K562 (cell line): ENCODE data around the gene ANKRD44. TPM values are rescaled to one million over a fixed set of nuclear protein-coding genes. Genes with fewer than 3 reads are reported as not detected.

Experiments
- ATAC-seq: fragments of 200-7000 bp; cut with Tn5 transposase; 3 replicates; pipeline ENCODE4 v1.9.1; 2020; ENCODE audit warnings: moderate library complexity
- BruUV-seq: library from RNA; stranded (reverse); fragments of 400-500 nt; replicated peaks from 2 replicates; lab custom pipeline; 2021; lab: Mats Ljungman, UMichigan
- CTCF ChIA-PET: fragments of 300-600 bp; formaldehyde crosslinking; extraction: SDS; loops from one replicate; lab custom pipeline; 2021; ENCODE audit warnings: low intra/inter-chr PET ratio; lab: Yijun Ruan, JAX
- POLR2A ChIA-PET: fragments of 300-600, 350-650 bp; sonication (Branson Sonifier 250); formaldehyde crosslinking; extraction: SDS; loops from one replicate; lab custom pipeline; 2021; ENCODE audit warnings: antibody characterized with exemption, inconsistent platforms; lab: Yijun Ruan, JAX
- DNase-seq, 4 experiments: peaks; one replicate each; pipeline versions ENCODE4 v3.0.0 to v3.0.0-alpha.2; 2011 to 2018; ENCODE audit warnings: low spot score in 3 of 4, mixed read lengths in 3 of 4; ENCODE audit errors: extremely low read depth in 1 of 4
- FAIRE-seq: peaks from 2 replicates; lab custom pipeline; 2011; peaks lifted over from hg19 to GRCh38; lab: Jason Lieb, UNC
- H2AFZ ChIP-seq: 2 replicates; pipeline ENCODE4 v1.6.0; 2011; ENCODE audit warnings: low read depth, low read length, control low read depth, inconsistent platforms
- H3K27ac ChIP-seq: fragments of 200-600 bp; 3 replicates; pipeline ENCODE4 v1.8.0; 2011; ENCODE audit warnings: low read depth, mild to moderate bottlenecking, control low read depth, inconsistent platforms, low read length, moderate library complexity, mixed read lengths; ENCODE audit errors: extremely low read depth
- H3K27me3 ChIP-seq, 2 experiments: fragments of 300-600 bp in 1 of 2; 2 replicates in 1 of 2; 3 replicates in 1 of 2; pipeline versions ENCODE4 v1.6.0 to v1.8.0; 2011; ENCODE audit warnings: inconsistent platforms in 2 of 2, low read length in 2 of 2, mild to moderate bottlenecking in 1 of 2, mixed read lengths in 1 of 2, moderate library complexity in 1 of 2; ENCODE audit not compliant: control insufficient read depth in 2 of 2, insufficient read depth in 2 of 2
- H3K36me3 ChIP-seq: fragments of 300-600 bp; 3 replicates; pipeline ENCODE4 v1.8.0; 2011; ENCODE audit warnings: mild to moderate bottlenecking, low read length, inconsistent platforms; ENCODE audit not compliant: control insufficient read depth, insufficient read depth
- H3K4me1 ChIP-seq, 2 experiments: fragments of 200-600 bp in 1 of 2; replicated peaks in 1 of 2; 2 replicates in 1 of 2; 3 replicates in 1 of 2; pipeline versions ENCODE4 v1.5.1 to v1.8.0; 2011; ENCODE audit warnings: inconsistent platforms in 2 of 2, low read length in 2 of 2, mild to moderate bottlenecking in 1 of 2, mixed read lengths in 1 of 2, moderate library complexity in 1 of 2; ENCODE audit not compliant: control insufficient read depth in 2 of 2, insufficient read depth in 2 of 2
- H3K4me2 ChIP-seq: 2 replicates; pipeline ENCODE4 v1.6.1; 2011; ENCODE audit warnings: low read length, control low read depth, inconsistent platforms, mixed read lengths; ENCODE audit not compliant: insufficient read depth
- H3K4me3 ChIP-seq: fragments of 200-600 bp; sonication (generic), shearing (Covaris generic); 2 replicates; pipeline ENCODE4 v1.5.1; 2016; ENCODE audit warnings: control low read depth, inconsistent platforms
- H3K79me2 ChIP-seq: fragments of 200-600 bp; 3 replicates; pipeline ENCODE4 v1.8.0; 2011; ENCODE audit warnings: low read length, inconsistent platforms; ENCODE audit not compliant: control insufficient read depth, insufficient read depth
- H3K9ac ChIP-seq, 2 experiments: 2 replicates each; pipeline versions ENCODE4 v1.6.0 to v1.6.1; 2011; ENCODE audit warnings: low read depth in 2 of 2, low read length in 2 of 2, control low read depth in 1 of 2, inconsistent platforms in 1 of 2, mild to moderate bottlenecking in 1 of 2, mixed read lengths in 1 of 2; ENCODE audit not compliant: insufficient read depth in 1 of 2
- H3K9me1 ChIP-seq: one replicate; pipeline ENCODE4 v1.6.0; 2011; ENCODE audit warnings: inconsistent platforms, mild to moderate bottlenecking, low read length, moderate library complexity; ENCODE audit not compliant: control insufficient read depth, insufficient read depth
- H3K9me3 ChIP-seq: replicated peaks from 2 replicates; pipeline ENCODE4 v1.5.1; 2011; ENCODE audit warnings: low read depth, low read length, inconsistent platforms; ENCODE audit not compliant: control insufficient read depth, insufficient read depth
- H4K20me1 ChIP-seq: replicated peaks from 2 replicates; pipeline ENCODE4 v1.6.1; 2011; ENCODE audit warnings: low read length, inconsistent platforms, mixed read lengths; ENCODE audit not compliant: control insufficient read depth, insufficient read depth
- ESRRA ChIP-seq: fragments of 450-650 bp; IDR thresholded peaks from 2 replicates; pipeline ENCODE4 v1.6.1; 2014; ENCODE audit warnings: low read depth, mild to moderate bottlenecking, moderate library complexity, borderline replicate concordance
- ESRRB ChIP-seq: fragments of 250-450 bp; sonication (Bioruptor Pico); IDR thresholded peaks from 2 replicates; pipeline ENCODE4 v1.5.0; 2020; ENCODE audit warnings: mild to moderate bottlenecking, moderate library complexity, borderline replicate concordance
- HEY1 ChIP-seq: fragments of 250-450 bp; sonication (Bioruptor Pico); IDR thresholded peaks from 2 replicates; pipeline ENCODE4 v1.5.0; 2020; ENCODE audit warnings: mild to moderate bottlenecking, moderate library complexity, borderline replicate concordance
- NCOA4 ChIP-seq: fragments of 450-650 bp; IDR thresholded peaks from 2 replicates; pipeline ENCODE4 v1.6.1; 2018; ENCODE audit warnings: mild to moderate bottlenecking; ENCODE audit not compliant: partially characterized antibody
- RFX7 ChIP-seq: fragments of 250-450 bp; sonication (Bioruptor Pico); IDR thresholded peaks from 2 replicates; pipeline ENCODE4 v1.5.1; 2021; ENCODE audit warnings: mild to moderate bottlenecking
- ZNF551 ChIP-seq: fragments of 250-450 bp; sonication (Bioruptor Pico); IDR thresholded peaks from 2 replicates; pipeline ENCODE4 v1.5.0; 2021; ENCODE audit warnings: mild to moderate bottlenecking, moderate library complexity
- WGBS: fragments of 100-300 bp; shearing (Covaris generic); methylation state at CpG from one replicate; pipeline ENCODE4 v1.1.6; 2016; ENCODE audit warnings: low coverage, mixed read lengths; ENCODE audit not compliant: insufficient coverage; ENCODE audit errors: missing lambda C conversion rate; 5-methylcytosine and 5-hydroxymethylcytosine counted together
- in situ Hi-C: fragments of 300-500 bp; cut with MboI; formaldehyde crosslinking; loops from 4 replicates; pipeline ENCODE4 v1.15.0; 2018; ENCODE audit warnings: inconsistent platforms, mixed read lengths
- intact Hi-C: fragments of 100-400 bp; cut with micrococcal nuclease; formaldehyde crosslinking; loops from 2 replicates; pipeline ENCODE4 v1.14.2; 2022
- polyA plus RNA-seq, 8 experiments: library from polyadenylated mRNA; depleted of rRNA in 4 of 8; stranded (reverse) in 5 of 8; unstranded in 3 of 8; fragments of >200 nt; fragmentation: Nextera tagmentation in 2 of 8; fragmentation: Illumina TruSeq in 1 of 8; extraction: Ambion mirVana in 2 of 8; extraction: Trizol in 1 of 8; gene quantifications; 2 replicates each; pipeline versions ENCODE4 v1.2.1 to v1.2.3, GENCODE V29; 2011 to 2014; ENCODE audit warnings: inconsistent platforms in 1 of 8, missing spikeins in 1 of 8
- total RNA-seq, 7 experiments: library from RNA; depleted of rRNA in 6 of 7; stranded (reverse); fragments of >200 nt in 6 of 7; fragmentation: Illumina TruSeq in 2 of 7; extraction: Trizol in 2 of 7; gene quantifications; 2 replicates each; pipeline versions ENCODE4 v1.2.1 to v1.2.3, GENCODE V29; 2011 to 2021; ENCODE audit warnings: low replicate concordance in 1 of 7
- TF ChIP-seq, protein P1 (sequence below): sonication (generic); formaldehyde crosslinking; IDR thresholded peaks from 2 replicates; pipeline ENCODE4 v1.8.0; 2022; ENCODE audit warnings: missing genetic modification reagents, mild to moderate bottlenecking, borderline replicate concordance
- TF ChIP-seq, protein P2 (sequence below): fragments of 450-650 bp; IDR thresholded peaks from 2 replicates; pipeline ENCODE4 v1.6.1; 2016; ENCODE audit warnings: low read depth
- TF ChIP-seq, protein P3 (sequence below), 2 experiments: fragments of 200-800 bp in 1 of 2; sonication (Bioruptor generic) in 1 of 2; sonication (generic) in 1 of 2; formaldehyde crosslinking in 1 of 2; IDR thresholded peaks in 1 of 2; conservative IDR thresholded peaks in 1 of 2; 2 replicates each; pipeline versions ENCODE4 v1.5.0 to v1.6.1; 2016 to 2020; ENCODE audit warnings: missing compliant biosample characterization in 1 of 2, missing genetic modification characterization in 1 of 2, missing genetic modification reagents in 1 of 2

Gene ANKRD44
- total and polyA plus RNA-seq, 9 of the 15 experiments (the other 6 are each of a cell fraction or from before 2014, with no cell fraction given), result 0.03 to 0.64 (median 0.07) TPM; not detected in 3

- Histone ChIP-seq H3K4me1 (no peaks in the 10 kb centered on the region), H3K9ac (no peak overlapping the region), H3K9me1 (no peaks in the 10 kb centered on the region), H2AFZ (no peak overlapping the region), H3K27me3 (no peaks in the 10 kb centered on the region), H3K36me3 (no peaks in the 10 kb centered on the region), H3K79me2 (no peaks in the 10 kb centered on the region), H3K9me3 (no peaks in the 10 kb centered on the region), H3K27ac (no peak overlapping the region), H3K4me2 (no peak overlapping the region), H4K20me1 (no peaks in the 10 kb centered on the region), H3K4me3 (no peak overlapping the region)
- in situ Hi-C loops, result no loop called here
- FAIRE-seq (no peak), DNase-seq (no peak), ATAC-seq (no peak)
- no TSS peak for BruUV-seq
- ChIA-PET POLR2A (no interaction called here), CTCF (no interaction called here)
- 0% methylated on average over 2 of the region's 2 CpGs for WGBS
- intact Hi-C loops, result no loop called here
- TF ChIP-seq NCOA4, result no peak
- no peak for TF ChIP-seq HEY1 (CRISPR knock-in tag)
- TF ChIP-seq, protein P1, sequence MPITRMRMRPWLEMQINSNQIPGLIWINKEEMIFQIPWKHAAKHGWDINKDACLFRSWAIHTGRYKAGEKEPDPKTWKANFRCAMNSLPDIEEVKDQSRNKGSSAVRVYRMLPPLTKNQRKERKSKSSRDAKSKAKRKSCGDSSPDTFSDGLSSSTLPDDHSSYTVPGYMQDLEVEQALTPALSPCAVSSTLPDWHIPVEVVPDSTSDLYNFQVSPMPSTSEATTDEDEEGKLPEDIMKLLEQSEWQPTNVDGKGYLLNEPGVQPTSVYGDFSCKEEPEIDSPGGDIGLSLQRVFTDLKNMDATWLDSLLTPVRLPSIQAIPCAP, result no peak
- TF ChIP-seq ESRRA, result no peak
- no peak for TF ChIP-seq ZNF551 (CRISPR knock-in tag)
- TF ChIP-seq ESRRB (CRISPR knock-in tag), result no peak
- TF ChIP-seq, protein P2, sequence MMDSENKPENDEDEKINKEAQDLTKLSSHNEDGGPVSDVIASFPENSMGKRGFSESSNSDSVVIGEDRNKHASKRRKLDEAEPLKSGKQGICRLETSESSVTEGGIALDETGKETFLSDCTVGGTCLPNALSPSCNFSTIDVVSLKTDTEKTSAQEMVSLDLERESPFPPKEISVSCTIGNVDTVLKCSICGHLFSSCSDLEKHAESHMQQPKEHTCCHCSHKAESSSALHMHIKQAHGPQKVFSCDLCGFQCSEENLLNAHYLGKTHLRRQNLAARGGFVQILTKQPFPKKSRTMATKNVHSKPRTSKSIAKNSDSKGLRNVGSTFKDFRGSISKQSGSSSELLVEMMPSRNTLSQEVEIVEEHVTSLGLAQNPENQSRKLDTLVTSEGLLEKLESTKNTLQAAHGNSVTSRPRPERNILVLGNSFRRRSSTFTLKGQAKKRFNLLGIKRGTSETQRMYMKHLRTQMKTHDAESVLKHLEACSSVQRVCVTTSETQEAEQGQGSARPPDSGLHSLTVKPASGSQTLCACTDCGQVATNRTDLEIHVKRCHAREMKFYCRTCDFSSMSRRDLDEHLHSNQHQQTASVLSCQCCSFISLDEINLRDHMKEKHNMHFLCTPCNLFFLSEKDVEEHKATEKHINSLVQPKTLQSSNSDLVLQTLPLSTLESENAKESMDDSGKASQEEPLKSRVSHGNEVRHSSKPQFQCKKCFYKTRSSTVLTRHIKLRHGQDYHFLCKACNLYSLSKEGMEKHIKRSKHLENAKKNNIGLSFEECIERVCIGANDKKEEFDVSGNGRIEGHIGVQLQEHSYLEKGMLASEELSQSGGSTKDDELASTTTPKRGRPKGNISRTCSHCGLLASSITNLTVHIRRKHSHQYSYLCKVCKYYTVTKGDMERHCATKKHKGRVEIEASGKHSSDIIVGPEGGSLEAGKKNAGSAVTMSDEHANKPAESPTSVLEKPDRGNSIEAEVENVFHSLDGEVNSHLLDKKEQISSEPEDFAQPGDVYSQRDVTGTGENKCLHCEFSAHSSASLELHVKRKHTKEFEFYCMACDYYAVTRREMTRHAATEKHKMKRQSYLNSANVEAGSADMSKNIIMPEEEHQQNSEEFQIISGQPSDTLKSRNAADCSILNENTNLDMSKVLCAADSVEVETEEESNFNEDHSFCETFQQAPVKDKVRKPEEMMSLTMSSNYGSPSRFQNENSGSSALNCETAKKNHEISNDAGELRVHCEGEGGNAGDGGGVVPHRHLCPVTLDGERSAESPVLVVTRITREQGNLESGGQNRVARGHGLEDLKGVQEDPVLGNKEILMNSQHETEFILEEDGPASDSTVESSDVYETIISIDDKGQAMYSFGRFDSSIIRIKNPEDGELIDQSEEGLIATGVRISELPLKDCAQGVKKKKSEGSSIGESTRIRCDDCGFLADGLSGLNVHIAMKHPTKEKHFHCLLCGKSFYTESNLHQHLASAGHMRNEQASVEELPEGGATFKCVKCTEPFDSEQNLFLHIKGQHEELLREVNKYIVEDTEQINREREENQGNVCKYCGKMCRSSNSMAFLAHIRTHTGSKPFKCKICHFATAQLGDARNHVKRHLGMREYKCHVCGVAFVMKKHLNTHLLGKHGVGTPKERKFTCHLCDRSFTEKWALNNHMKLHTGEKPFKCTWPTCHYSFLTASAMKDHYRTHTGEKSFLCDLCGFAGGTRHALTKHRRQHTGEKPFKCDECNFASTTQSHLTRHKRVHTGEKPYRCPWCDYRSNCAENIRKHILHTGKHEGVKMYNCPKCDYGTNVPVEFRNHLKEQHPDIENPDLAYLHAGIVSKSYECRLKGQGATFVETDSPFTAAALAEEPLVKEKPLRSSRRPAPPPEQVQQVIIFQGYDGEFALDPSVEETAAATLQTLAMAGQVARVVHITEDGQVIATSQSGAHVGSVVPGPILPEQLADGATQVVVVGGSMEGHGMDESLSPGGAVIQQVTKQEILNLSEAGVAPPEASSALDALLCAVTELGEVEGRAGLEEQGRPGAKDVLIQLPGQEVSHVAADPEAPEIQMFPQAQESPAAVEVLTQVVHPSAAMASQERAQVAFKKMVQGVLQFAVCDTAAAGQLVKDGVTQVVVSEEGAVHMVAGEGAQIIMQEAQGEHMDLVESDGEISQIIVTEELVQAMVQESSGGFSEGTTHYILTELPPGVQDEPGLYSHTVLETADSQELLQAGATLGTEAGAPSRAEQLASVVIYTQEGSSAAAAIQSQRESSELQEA, result no peak
- no peak for TF ChIP-seq RFX7 (CRISPR knock-in tag)
- TF ChIP-seq, protein P3, sequence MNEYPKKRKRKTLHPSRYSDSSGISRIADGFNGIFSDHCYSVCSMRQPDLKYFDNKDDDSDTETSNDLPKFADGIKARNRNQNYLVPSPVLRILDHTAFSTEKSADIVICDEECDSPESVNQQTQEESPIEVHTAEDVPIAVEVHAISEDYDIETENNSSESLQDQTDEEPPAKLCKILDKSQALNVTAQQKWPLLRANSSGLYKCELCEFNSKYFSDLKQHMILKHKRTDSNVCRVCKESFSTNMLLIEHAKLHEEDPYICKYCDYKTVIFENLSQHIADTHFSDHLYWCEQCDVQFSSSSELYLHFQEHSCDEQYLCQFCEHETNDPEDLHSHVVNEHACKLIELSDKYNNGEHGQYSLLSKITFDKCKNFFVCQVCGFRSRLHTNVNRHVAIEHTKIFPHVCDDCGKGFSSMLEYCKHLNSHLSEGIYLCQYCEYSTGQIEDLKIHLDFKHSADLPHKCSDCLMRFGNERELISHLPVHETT (CRISPR knock-in tag; conservative IDR thresholded peaks at IDR 0.05 in 1 of 2, IDR thresholded peaks at IDR 0.05 in 1 of 2), result no peak
Observed at GRCh38 chr2:197107291-197108269, 203.0 kb downstream of the ANKRD44 start.
